Muscle layer of colon (tissue), 2 donors: ENCODE measurements around the gene TEAD3.
"Not testable (repeated sequence)": the region's sequence is repeated elsewhere in the genome, so short reads cannot be mapped to it uniquely, and the experiment has no call there.

Experiments
- H3K27ac ChIP-seq: one replicate; pipeline ENCODE4 v1.7.0; 2013; ENCODE audit warnings: low read depth, mild to moderate bottlenecking, low read length, moderate library complexity
- H3K27me3 ChIP-seq, 2 donors: one replicate each; pipeline ENCODE4 v1.7.0; 2013; ENCODE audit warnings: low read length in 2 of 2, mild to moderate bottlenecking in 2 of 2; ENCODE audit not compliant: insufficient read depth in 2 of 2, control insufficient read depth in 1 of 2
- H3K36me3 ChIP-seq: one replicate; pipeline ENCODE4 v1.7.0; 2013; ENCODE audit warnings: mild to moderate bottlenecking, low read length; ENCODE audit not compliant: insufficient read depth
- H3K4me1 ChIP-seq: one replicate; pipeline ENCODE4 v1.7.0; 2013; ENCODE audit warnings: mild to moderate bottlenecking, low read length; ENCODE audit not compliant: insufficient read depth
- H3K4me3 ChIP-seq, 2 donors: one replicate each; pipeline ENCODE4 v1.7.0; 2013; ENCODE audit warnings: low read length in 2 of 2, low read depth in 1 of 2, mild to moderate bottlenecking in 1 of 2, moderate library complexity in 1 of 2
- H3K9ac ChIP-seq: one replicate; pipeline ENCODE4 v1.7.0; 2013; ENCODE audit warnings: low read length
- H3K9me3 ChIP-seq: one replicate; pipeline ENCODE4 v1.7.0; 2013; ENCODE audit warnings: mild to moderate bottlenecking, low read length
- donor health status: abdominal sarcoma.
- donor health status: Adenocarcinoma of cecum.

TEAD3 gene

DNA sequence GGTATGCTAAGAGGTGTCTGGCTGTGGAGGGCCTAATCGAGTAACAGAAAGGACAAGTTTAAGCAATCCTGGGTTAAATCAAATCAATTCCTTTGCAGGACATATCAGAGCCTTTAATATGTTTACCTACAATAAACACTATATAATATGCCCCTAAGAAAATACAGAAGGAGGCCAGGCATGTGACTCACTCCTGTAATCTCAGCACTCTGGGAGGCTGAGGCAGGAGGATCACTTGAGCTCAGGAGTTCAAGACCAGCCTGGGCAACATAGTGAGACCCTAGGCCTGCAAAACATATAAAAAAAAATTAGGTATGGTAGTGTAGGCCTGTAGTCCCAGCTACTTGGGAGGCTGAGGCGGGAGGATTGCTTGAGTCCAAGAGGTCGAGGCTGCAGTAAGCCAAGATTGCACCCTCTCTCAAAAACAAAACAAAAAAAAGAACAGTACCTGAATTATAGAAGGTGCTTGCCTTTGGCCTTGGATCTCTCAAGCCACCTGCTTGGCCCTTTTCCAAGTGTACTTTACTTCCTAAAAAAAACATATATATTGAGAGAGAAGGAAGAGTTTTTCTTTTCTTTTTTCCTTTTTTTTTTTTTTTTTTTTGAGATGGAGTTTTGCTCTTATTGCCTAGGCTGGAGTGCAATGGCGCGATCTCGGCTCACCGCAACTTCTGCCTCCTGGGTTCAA lies 58.4 kb downstream of the TEAD3 start:
- H3K9ac ChIP-seq, H3K36me3 ChIP-seq, H3K27me3 ChIP-seq, H3K4me1 ChIP-seq, H3K4me3 ChIP-seq, H3K9me3 ChIP-seq, H3K27ac ChIP-seq: not testable (repeated sequence)

GRCh38 chr6:35436071-35436857 lies 60.6 kb downstream of the TEAD3 start:
- no peaks in the 10 kb centered on the region for H3K9me3 ChIP-seq
- H3K27ac ChIP-seq = no peak overlapping the region
- H3K36me3 ChIP-seq = no peaks in the 10 kb centered on the region
- H3K9ac ChIP-seq = no peak overlapping the region
- H3K4me3 ChIP-seq = no peak overlapping the region
- no peaks in the 10 kb centered on the region for H3K27me3 ChIP-seq
- peaks cover 8% of the 10 kb centered on the region for H3K4me1 ChIP-seq

DNA sequence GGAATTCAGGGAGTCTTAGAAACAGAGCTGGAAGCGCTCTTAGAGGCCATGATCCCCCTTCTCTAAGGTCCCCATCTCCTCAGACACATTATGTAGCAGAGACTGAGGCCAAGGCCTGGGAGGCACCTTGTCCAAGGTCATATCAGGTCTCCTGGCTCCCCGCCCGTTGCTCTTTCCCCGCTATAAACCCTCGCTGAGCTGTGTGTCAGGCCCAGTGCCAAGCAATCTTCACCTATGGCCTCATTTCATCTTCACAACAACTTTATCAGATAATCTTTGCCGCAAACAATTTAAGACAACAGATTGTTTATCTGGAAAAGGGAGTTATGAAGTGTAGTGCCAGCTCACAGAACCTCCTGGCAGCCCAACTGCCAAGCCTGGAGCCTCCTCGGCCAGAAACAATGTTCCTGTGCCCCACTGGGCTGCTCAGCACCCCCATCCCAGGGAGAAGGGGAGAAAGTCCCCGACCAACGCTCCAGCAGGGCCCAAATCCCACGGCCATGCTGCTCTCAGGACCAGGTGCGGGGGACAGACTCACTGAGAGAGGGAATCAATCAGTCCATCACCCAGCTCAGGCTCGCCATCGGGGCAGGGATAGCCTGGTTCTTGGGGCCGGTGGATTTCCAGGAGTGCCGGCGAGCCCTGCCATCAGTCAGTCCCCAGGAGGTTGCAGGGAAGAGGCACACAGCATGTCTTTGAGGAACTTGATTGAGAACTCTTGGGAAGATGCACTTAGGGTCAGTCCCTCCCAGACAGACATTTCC lies 61.6 kb downstream of the TEAD3 start:
- H3K27me3 ChIP-seq = no peaks in the 10 kb centered on the region
- peaks cover 8% of the 10 kb centered on the region for H3K4me1 ChIP-seq
- no peaks in the 10 kb centered on the region for H3K36me3 ChIP-seq
- no peak overlapping the region for H3K27ac ChIP-seq
- H3K9ac ChIP-seq = no peak overlapping the region
- H3K4me3 ChIP-seq = no peak overlapping the region
- H3K9me3 ChIP-seq = no peaks in the 10 kb centered on the region

GRCh38 chr6:35432702-35433101 lies 64.2 kb downstream of the TEAD3 start:
- not testable (repeated sequence) for H3K27me3 ChIP-seq, H3K27ac ChIP-seq, H3K4me1 ChIP-seq, H3K36me3 ChIP-seq, H3K9ac ChIP-seq, H3K9me3 ChIP-seq, H3K4me3 ChIP-seq

DNA sequence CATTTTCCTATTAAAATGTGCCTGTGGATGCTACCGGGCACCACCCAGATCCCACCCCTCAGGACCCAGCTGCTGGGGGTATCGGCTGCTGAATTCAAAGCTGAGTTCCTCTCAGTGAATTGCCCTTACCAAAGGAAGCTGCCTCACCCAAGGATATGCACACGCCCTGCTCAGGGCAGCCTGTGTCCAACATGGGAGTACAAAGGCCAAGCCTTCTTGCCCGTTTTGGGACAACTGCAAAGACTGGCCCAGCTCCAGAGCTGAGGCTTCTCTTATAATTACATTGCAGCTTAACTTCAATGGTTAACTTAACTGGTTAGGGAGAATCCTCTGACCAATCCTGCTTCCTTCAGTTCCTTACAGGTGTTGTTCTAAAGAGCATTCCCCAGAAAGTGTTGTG lies 64.6 kb downstream of the TEAD3 start:
- Histone ChIP-seq H3K9ac (no peak overlapping the region), H3K4me3 (no peak overlapping the region), H3K27ac (no peak overlapping the region), H3K36me3 (no peaks in the 10 kb centered on the region), H3K27me3 (no peaks in the 10 kb centered on the region), H3K9me3 (no peaks in the 10 kb centered on the region), H3K4me1 (peaks cover 8% of the 10 kb centered on the region)

GRCh38 chr6:35429463-35429862 lies 67.4 kb downstream of the TEAD3 start:
- H3K9me3 ChIP-seq = no peaks in the 10 kb centered on the region

DNA sequence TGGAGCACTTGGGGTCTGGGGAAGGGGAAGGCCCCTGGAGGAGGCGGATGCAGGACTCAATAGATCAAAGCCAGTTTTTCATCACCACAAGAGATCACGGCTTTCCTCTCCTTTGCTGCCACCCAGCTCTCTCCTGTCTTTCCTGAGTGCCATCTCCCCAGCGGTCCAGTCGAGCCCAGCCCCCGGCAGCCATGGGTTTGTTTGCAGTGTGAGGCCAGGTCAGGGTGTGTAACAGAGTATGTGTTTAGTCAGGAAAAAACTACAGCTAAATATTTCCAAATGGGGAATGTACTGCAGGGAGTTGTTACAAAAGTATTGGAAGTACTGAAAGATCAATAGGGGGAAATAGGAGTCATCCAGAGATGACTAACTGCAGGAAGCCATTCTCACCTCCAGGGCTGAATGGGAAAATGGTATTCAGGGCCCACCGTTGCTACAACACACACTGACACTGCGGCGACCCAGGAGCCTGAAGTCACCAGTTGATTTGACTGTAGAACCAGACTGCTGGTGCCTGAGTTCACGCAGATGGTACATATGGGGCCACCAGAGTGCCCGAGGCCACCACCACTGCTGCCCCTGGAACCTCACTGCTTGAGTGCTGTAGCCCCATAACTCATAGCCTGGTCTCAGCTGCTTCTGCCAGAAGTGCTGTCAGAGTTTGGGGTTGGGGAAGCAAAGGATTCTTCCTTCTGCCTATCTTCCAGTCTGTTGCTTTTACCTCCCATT lies 68.3 kb downstream of the TEAD3 start:
- H3K9ac ChIP-seq = no peak overlapping the region
- no peaks in the 10 kb centered on the region for H3K9me3 ChIP-seq
- H3K4me3 ChIP-seq = no peak overlapping the region
- no peak overlapping the region for H3K27ac ChIP-seq
- peaks cover 26% of the 10 kb centered on the region for H3K36me3 ChIP-seq
- H3K4me1 ChIP-seq = no peaks in the 10 kb centered on the region
- H3K27me3 ChIP-seq = no peaks in the 10 kb centered on the region

More at GRCh38 chr6:35429463-35429862, 67.4 kb downstream of the TEAD3 start:
- Histone ChIP-seq H3K27ac (no peak overlapping the region), H3K36me3 (peaks cover 17% of the 10 kb centered on the region), H3K9ac (no peak overlapping the region), H3K27me3 (no peaks in the 10 kb centered on the region), H3K4me1 (no peaks in the 10 kb centered on the region), H3K4me3 (no peak overlapping the region)

DNA sequence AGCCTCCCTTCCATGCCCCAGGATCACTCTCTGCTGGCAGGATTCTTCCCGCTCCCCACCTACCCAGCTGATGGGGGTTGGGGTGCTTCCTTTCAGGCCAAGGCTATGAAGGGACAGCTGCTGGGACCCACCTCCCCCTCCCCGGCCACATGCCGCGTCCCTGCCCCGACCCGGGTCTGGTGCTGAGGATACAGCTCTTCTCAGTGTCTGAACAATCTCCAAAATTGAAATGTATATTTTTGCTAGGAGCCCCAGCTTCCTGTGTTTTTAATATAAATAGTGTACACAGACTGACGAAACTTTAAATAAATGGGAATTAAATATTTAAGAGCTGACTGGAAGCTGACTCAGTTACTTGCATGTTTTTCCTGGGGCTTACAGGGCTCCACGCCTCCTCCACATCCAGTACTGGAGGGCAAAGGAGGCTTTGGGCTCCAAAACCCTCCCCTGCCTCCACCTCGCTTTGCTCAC lies 69.0 kb downstream of the TEAD3 start:
- no peaks in the 10 kb centered on the region for H3K27me3 ChIP-seq
- H3K4me3 ChIP-seq = no peak overlapping the region
- no peak overlapping the region for H3K27ac ChIP-seq
- no peaks in the 10 kb centered on the region for H3K4me1 ChIP-seq
- no peaks in the 10 kb centered on the region for H3K9me3 ChIP-seq
- no peak overlapping the region for H3K9ac ChIP-seq
- H3K36me3 ChIP-seq = peaks cover 27% of the 10 kb centered on the region

- H3K4me1 ChIP-seq = no peaks in the 10 kb centered on the region
These were observed 69.4 kb downstream of the TEAD3 start for GRCh38 chr6:35427435-35427834.

GRCh38 chr6:35426074-35426473 lies 70.8 kb downstream of the TEAD3 start:
- peaks cover 39% of the 10 kb centered on the region for H3K36me3 ChIP-seq
- H3K4me1 ChIP-seq = no peaks in the 10 kb centered on the region
- no peak overlapping the region for H3K27ac ChIP-seq
- H3K4me3 ChIP-seq = no peak overlapping the region
- H3K27me3 ChIP-seq = no peaks in the 10 kb centered on the region
- H3K9ac ChIP-seq = no peak overlapping the region
- no peaks in the 10 kb centered on the region for H3K9me3 ChIP-seq

More at GRCh38 chr6:35427435-35427834, 69.4 kb downstream of the TEAD3 start:
- peaks cover 30% of the 10 kb centered on the region for H3K36me3 ChIP-seq
- no peaks in the 10 kb centered on the region for H3K9me3 ChIP-seq
- no peak overlapping the region for H3K27ac ChIP-seq
- H3K9ac ChIP-seq = no peak overlapping the region
- no peaks in the 10 kb centered on the region for H3K27me3 ChIP-seq
- no peak overlapping the region for H3K4me3 ChIP-seq

DNA sequence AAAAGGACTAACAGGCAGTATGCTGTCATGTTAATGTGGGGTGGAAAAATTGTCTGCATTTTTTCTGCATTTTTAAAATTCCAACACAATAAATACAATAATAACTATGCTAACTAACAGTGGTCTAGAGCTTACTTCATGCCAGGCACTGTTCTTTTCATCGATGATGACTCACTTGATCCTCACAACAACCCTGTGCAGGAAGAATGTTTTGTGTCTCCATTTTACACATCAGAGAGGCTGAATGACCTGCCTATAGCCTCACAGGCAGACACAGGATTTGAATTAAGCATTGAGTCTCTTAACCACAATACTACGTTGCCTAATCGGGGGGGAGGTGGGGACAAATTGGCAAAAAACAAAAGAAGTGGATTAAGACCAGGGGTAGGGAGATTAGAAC lies 71.6 kb downstream of the TEAD3 start:
- Histone ChIP-seq H3K9me3 (no peaks in the 10 kb centered on the region), H3K36me3 (peaks cover 39% of the 10 kb centered on the region), H3K27ac (no peak overlapping the region), H3K4me1 (no peaks in the 10 kb centered on the region), H3K4me3 (no peak overlapping the region), H3K27me3 (no peaks in the 10 kb centered on the region), H3K9ac (no peak overlapping the region)
